ENCODE measurements around the gene DSC1.

DNA sequence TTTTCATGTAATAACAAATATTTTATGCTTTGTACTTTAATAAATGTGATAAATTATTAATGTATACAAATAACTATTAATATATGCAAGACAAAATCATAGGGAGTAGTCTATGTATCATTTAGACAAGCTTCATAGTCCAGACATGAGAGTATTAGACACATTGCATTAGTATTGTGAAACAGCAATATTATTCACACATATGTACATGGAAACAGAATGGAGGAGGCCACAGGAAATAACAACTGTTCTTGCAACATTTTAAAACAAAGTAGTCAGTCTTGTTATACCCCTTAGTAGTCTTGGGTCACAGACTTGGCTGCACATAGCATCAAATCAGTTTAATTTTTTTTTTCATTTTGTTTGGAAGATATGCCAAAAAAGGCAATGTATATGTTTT is 15.8 kb downstream of the DSC1 start:
- TF ChIP-seq GATA2 (IDR thresholded peaks at IDR 0.05; ENCODE audit: low read depth, low read length) (no peak), GATA3 (IDR thresholded peaks at IDR 0.05; ENCODE audit: low read depth, low read length) (no peak)

Data from SH-SY5Y (cell line).